HepG2 (cell line): ENCODE measurements around the gene AP2A2. TPM values are rescaled to one million over a fixed set of nuclear protein-coding genes. Genes with fewer than 3 reads are reported as not detected.

ENCODE experiments used
- ATAC-seq: fragments of 200-7000 bp; cut with Tn5 transposase; 3 replicates; pipeline ENCODE4 v1.9.1; 2020; ENCODE audit warnings: mild to moderate bottlenecking, moderate library complexity
- BruUV-seq: library from RNA; stranded (reverse); fragments of 400-500 nt; replicated peaks from 2 replicates; lab custom pipeline; 2021; lab: Mats Ljungman, UMichigan
- CTCF ChIA-PET: fragments of 300-600 bp; formaldehyde crosslinking; extraction: SDS; loops from one replicate; lab custom pipeline; 2021; ENCODE audit warnings: low total read pairs, inconsistent platforms, low intra/inter-chr PET ratio; lab: Yijun Ruan, JAX
- POLR2A ChIA-PET: fragments of 350-600 bp; sonication (Branson Sonifier 250); formaldehyde crosslinking; loops from one replicate; lab custom pipeline; 2020; ENCODE audit warnings: antibody characterized with exemption, inconsistent platforms; lab: Yijun Ruan, JAX
- DNase-seq: peaks from one replicate; pipeline ENCODE4 v3.0.0-alpha.2; 2015; ENCODE audit warnings: low spot score
- FAIRE-seq: peaks from 3 replicates; lab custom pipeline; 2011; peaks lifted over from hg19 to GRCh38; lab: Jason Lieb, UNC
- H2AFZ ChIP-seq: one replicate; pipeline ENCODE4 v1.6.1; 2011; ENCODE audit warnings: low read length, inconsistent platforms
- H3K27ac ChIP-seq: fragments of 300-600 bp; 3 replicates; pipeline ENCODE4 v1.8.0; 2011; ENCODE audit warnings: mixed run types, mild to moderate bottlenecking, mixed read lengths, low read length, inconsistent platforms; ENCODE audit not compliant: insufficient read depth; ENCODE audit errors: extremely low read length
- H3K27me3 ChIP-seq, 2 experiments: fragments of 200-600 bp in 1 of 2; 2 replicates in 1 of 2; 3 replicates in 1 of 2; pipeline versions ENCODE4 v1.6.0 to v1.8.0; 2011; ENCODE audit warnings: low read length in 2 of 2, mild to moderate bottlenecking in 2 of 2, moderate library complexity in 2 of 2, inconsistent platforms in 1 of 2; ENCODE audit not compliant: insufficient read depth in 2 of 2, control insufficient read depth in 1 of 2
- H3K36me3 ChIP-seq, 2 experiments: fragments of 200-600 bp in 1 of 2; replicated peaks in 1 of 2; 2 replicates in 1 of 2; 3 replicates in 1 of 2; pipeline versions ENCODE4 v1.5.1 to v1.8.0; 2011; ENCODE audit warnings: low read length in 2 of 2, inconsistent platforms in 1 of 2; ENCODE audit not compliant: insufficient read depth in 2 of 2, control insufficient read depth in 1 of 2
- H3K4me1 ChIP-seq: 2 replicates; pipeline ENCODE4 v1.5.1; 2012; ENCODE audit warnings: low read length, inconsistent platforms; ENCODE audit not compliant: insufficient read depth
- H3K4me2 ChIP-seq: 2 replicates; pipeline ENCODE4 v1.6.0; 2011; ENCODE audit warnings: low read depth, low read length, inconsistent platforms
- H3K4me3 ChIP-seq, 3 experiments: fragments of 200-600 bp in 1 of 3; sonication (generic), shearing (Covaris generic) in 1 of 3; replicated peaks in 1 of 3; 2 replicates each; pipeline ENCODE4 v1.5.1; 2011 to 2016; ENCODE audit warnings: low read length in 3 of 3, inconsistent platforms in 2 of 3, low read depth in 2 of 3, mild to moderate bottlenecking in 2 of 3, control low read depth in 1 of 3, mixed read lengths in 1 of 3; ENCODE audit not compliant: insufficient read depth in 1 of 3
- H3K79me2 ChIP-seq: one replicate; pipeline ENCODE4 v1.6.1; 2011; ENCODE audit warnings: low read length, inconsistent platforms; ENCODE audit not compliant: insufficient read depth
- H3K9ac ChIP-seq: 2 replicates; pipeline ENCODE4 v1.6.0; 2011; ENCODE audit warnings: mild to moderate bottlenecking, low read depth, low read length, inconsistent platforms; ENCODE audit not compliant: insufficient read depth
- H3K9me3 ChIP-seq: 2 replicates; pipeline ENCODE4 v1.5.1; 2012; ENCODE audit warnings: mild to moderate bottlenecking, low read length
- H4K20me1 ChIP-seq: 2 replicates; pipeline ENCODE4 v1.6.0; 2011; ENCODE audit warnings: inconsistent platforms, mild to moderate bottlenecking, low read length, moderate library complexity; ENCODE audit not compliant: insufficient read depth
- AGO1 ChIP-seq: fragments of 200-400 bp; formaldehyde crosslinking; IDR thresholded peaks from 2 replicates; pipeline ENCODE4 v1.6.1; 2017; ENCODE audit warnings: mild to moderate bottlenecking, low read depth, low read length, moderate library complexity; ENCODE audit not compliant: poor library complexity, severe bottlenecking
- CENPT ChIP-seq: sonication (generic); formaldehyde crosslinking; IDR thresholded peaks from 2 replicates; pipeline ENCODE4 v1.8.0; 2022; ENCODE audit warnings: low read depth, mild to moderate bottlenecking, moderate library complexity, missing genetic modification reagents
- CREM ChIP-seq, 2 experiments: sonication (generic) in 1 of 2; formaldehyde crosslinking in 1 of 2; IDR thresholded peaks; 2 replicates each; pipeline versions ENCODE4 v1.4.0 to v1.6.1; 2016 to 2020; ENCODE audit warnings: antibody characterized with exemption in 1 of 2, mild to moderate bottlenecking in 1 of 2, missing genetic modification reagents in 1 of 2
- ETS1 ChIP-seq: sonication (generic); formaldehyde crosslinking; IDR thresholded peaks from 2 replicates; pipeline ENCODE4 v1.4.0; 2020; ENCODE audit warnings: missing genetic modification reagents
- JARID2 ChIP-seq: sonication (generic); formaldehyde crosslinking; IDR thresholded peaks from 2 replicates; pipeline ENCODE4 v1.8.1; 2023; ENCODE audit warnings: missing genetic modification reagents, inconsistent platforms; ENCODE audit not compliant: insufficient replicate concordance
- MXI1 ChIP-seq: IDR thresholded peaks from 3 replicates; pipeline ENCODE4 v1.6.1; 2012; ENCODE audit warnings: low read depth, low read length, inconsistent platforms, borderline replicate concordance
- NFATC3 ChIP-seq: sonication (generic); formaldehyde crosslinking; IDR thresholded peaks from 2 replicates; pipeline ENCODE4 v1.5.1; 2020; ENCODE audit warnings: mild to moderate bottlenecking, missing genetic modification reagents
- ZMYM3 ChIP-seq: sonication (generic); formaldehyde crosslinking; IDR thresholded peaks from 2 replicates; pipeline ENCODE4 v1.5.1; 2020; ENCODE audit warnings: mild to moderate bottlenecking, missing genetic modification reagents
- ZNF354B ChIP-seq: sonication (generic); formaldehyde crosslinking; IDR thresholded peaks from 2 replicates; pipeline ENCODE4 v1.8.0; 2022; ENCODE audit warnings: mild to moderate bottlenecking, missing genetic modification reagents
- ZNF382 ChIP-seq: sonication (generic); formaldehyde crosslinking; IDR thresholded peaks from 2 replicates; pipeline ENCODE4 v1.5.0; 2020; ENCODE audit warnings: missing genetic modification reagents, mild to moderate bottlenecking, borderline replicate concordance
- ZNF703 ChIP-seq: sonication (generic); formaldehyde crosslinking; IDR thresholded peaks from 2 replicates; pipeline ENCODE4 v1.5.1; 2020; ENCODE audit warnings: missing genetic modification reagents, mild to moderate bottlenecking, moderate library complexity, borderline replicate concordance
- ZNF766 ChIP-seq: sonication (generic); formaldehyde crosslinking; IDR thresholded peaks from 2 replicates; pipeline ENCODE4 v1.5.0; 2020; ENCODE audit warnings: missing genetic modification reagents, borderline replicate concordance
- ZNF879 ChIP-seq: sonication (generic); formaldehyde crosslinking; IDR thresholded peaks from 2 replicates; pipeline ENCODE4 v1.8.1; 2023; ENCODE audit warnings: missing genetic modification reagents
- ZNF891 ChIP-seq: sonication (generic); formaldehyde crosslinking; IDR thresholded peaks from 2 replicates; pipeline ENCODE4 v1.5.0; 2020; ENCODE audit warnings: mild to moderate bottlenecking, missing genetic modification reagents
- ZSCAN25 ChIP-seq: sonication (generic); formaldehyde crosslinking; IDR thresholded peaks from 2 replicates; pipeline ENCODE4 v1.8.0; 2022; ENCODE audit warnings: mild to moderate bottlenecking, missing genetic modification reagents
- WGBS: methylation state at CpG from one replicate; pipeline ENCODE4 v1.1.6; 2017; ENCODE audit warnings: low lambda C conversion rate; 5-methylcytosine and 5-hydroxymethylcytosine counted together
- in situ Hi-C: cut with HindIII; loops from 2 replicates; pipeline ENCODE4 v1.10.0; 2017; ENCODE audit warnings: low pct_unique_long_range_greater_than_20kb; ENCODE audit not compliant: extremely low pct_ligation_motif_present
- intact Hi-C: fragments of 100-400 bp; cut with micrococcal nuclease; formaldehyde crosslinking; loops from one replicate; pipeline ENCODE4 v1.10.0; 2022; ENCODE audit not compliant: unreplicated experiment
- polyA plus RNA-seq, 8 experiments: library from polyadenylated mRNA; depleted of rRNA in 3 of 8; stranded (reverse) in 7 of 8; unstranded in 1 of 8; fragments of >200 nt; fragmentation: Illumina TruSeq in 4 of 8; extraction: Trizol in 4 of 8; gene quantifications; 2 replicates each; pipeline versions ENCODE4 v1.2.1 to v1.2.3, GENCODE V29; 2011 to 2016; ENCODE audit warnings: low read depth in 4 of 8, missing spikeins in 1 of 8, mixed read lengths in 1 of 8; ENCODE audit not compliant: insufficient read depth in 1 of 8
- total RNA-seq, 5 experiments: library from RNA; depleted of rRNA; stranded (reverse); fragments of >200 nt; fragmentation: Illumina TruSeq; extraction: Trizol; gene quantifications; 2 replicates each; pipeline ENCODE4 v1.2.3, GENCODE V29; 2016; ENCODE audit warnings: low read depth in 1 of 5

Gene AP2A2
- total and polyA plus RNA-seq, 2 of the 13 experiments (the other 11 are each of a cell fraction or from before 2014, with no cell fraction given), result 25.7 to 75.7 TPM

- in situ Hi-C loops, result no loop called here
- POLR2A ChIA-PET, result no interaction called here
These were observed 81.1 kb downstream of the AP2A2 start for GRCh38 chr11:1006762-1007161.

More at GRCh38 chr11:1006762-1007161, 81.1 kb downstream of the AP2A2 start:
- CTCF ChIA-PET, result no interaction called here
- H3K36me3 ChIP-seq, result peaks cover 47 to 85% of the 10 kb centered on the region in 2 experiments
- WGBS, result 95% methylated on average over 13 of the region's 13 CpGs
- H3K27ac ChIP-seq, result no peak overlapping the region
- no peak overlapping the region for H3K4me2 ChIP-seq
- H4K20me1 ChIP-seq, result peaks cover 4% of the 10 kb centered on the region; the same call in 1 of the 2 replicates
- BruUV-seq, result no TSS peak
- no peaks in the 10 kb centered on the region for H3K9me3 ChIP-seq
- FAIRE-seq (no peak), ATAC-seq (no peak), DNase-seq (no peak)
- intact Hi-C loops, result no loop called here
- H3K4me3 ChIP-seq, result no peak overlapping the region
- no peaks in the 10 kb centered on the region; a peak in 1 of 5 replicates for H3K27me3 ChIP-seq
- TF ChIP-seq ZNF766 (CRISPR knock-in tag) (no peak), CENPT (no peak), CREM (IDR thresholded peaks at IDR 0.05) (no peak), CREM (CRISPR knock-in tag; IDR thresholded peaks at IDR 0.05) (no peak), ZMYM3 (CRISPR knock-in tag) (no peak), ETS1 (CRISPR knock-in tag) (no peak), ZNF891 (no peak), ZNF879 (no peak), ZNF354B (CRISPR knock-in tag) (no peak), AGO1 (no peak), ZNF382 (CRISPR knock-in tag) (no peak), JARID2 (CRISPR knock-in tag) (no peak), NFATC3 (CRISPR knock-in tag) (no peak), MXI1 (no peak), ZNF703 (no peak), ZSCAN25 (no peak)
- TF ChIP-seq, all 625 proteins: peak for 0
- H3K4me1 ChIP-seq, result no peaks in the 10 kb centered on the region
- H2AFZ ChIP-seq, result no peak overlapping the region
- H3K9ac ChIP-seq, result no peak overlapping the region
- no peaks in the 10 kb centered on the region for H3K79me2 ChIP-seq
